IMR-90 (cell line): ENCODE data around the gene PTRHD1. TPM values are rescaled to one million over a fixed set of nuclear protein-coding genes. Genes with fewer than 3 reads are reported as not detected.

Source experiments
- ATAC-seq: fragments of 200-7000 bp; cut with Tn5 transposase; 2 replicates; pipeline ENCODE4 v1.9.1; 2020; ENCODE audit warnings: low read depth, mild to moderate bottlenecking, moderate library complexity
- BruUV-seq: library from RNA; stranded (reverse); fragments of 400-500 nt; replicated peaks from 2 replicates; lab custom pipeline; 2021; lab: Mats Ljungman, UMichigan
- CTCF ChIA-PET: fragments of 300-600 bp; formaldehyde crosslinking; extraction: SDS; loops from one replicate; lab custom pipeline; 2021; ENCODE audit warnings: antibody characterized with exemption; lab: Yijun Ruan, JAX
- POLR2A ChIA-PET: fragments of 300-600 bp; sonication (Branson Sonifier 250); formaldehyde crosslinking; loops from one replicate; lab custom pipeline; 2022; ENCODE audit warnings: antibody characterized with exemption; ENCODE audit not compliant: unreplicated experiment; lab: Charles Lee
- DNase-seq: peaks from one replicate; pipeline ENCODE4 v3.0.0; 2013
- H2AFZ ChIP-seq: replicated peaks from 2 replicates; pipeline ENCODE3; 2013; ENCODE audit warnings: low read length, mild to moderate bottlenecking; ENCODE audit not compliant: poor library complexity
- H2AK5ac ChIP-seq: 2 replicates; pipeline ENCODE4 v1.6.1; 2013; ENCODE audit warnings: low read depth, low read length, inconsistent platforms
- H2AK9ac ChIP-seq: replicated peaks from 2 replicates; pipeline ENCODE3; 2013; ENCODE audit warnings: mild to moderate bottlenecking, low read depth, low read length, moderate library complexity; ENCODE audit not compliant: poor library complexity
- H2BK120ac ChIP-seq: 2 replicates; pipeline ENCODE4 v1.6.1; 2013; ENCODE audit warnings: low read depth, low read length, inconsistent platforms
- H2BK15ac ChIP-seq: 3 replicates; pipeline ENCODE4 v1.6.1; 2013; ENCODE audit warnings: low read depth, low read length, inconsistent platforms
- H2BK20ac ChIP-seq: 2 replicates; pipeline ENCODE4 v1.6.1; 2013; ENCODE audit warnings: low read depth, mild to moderate bottlenecking, inconsistent platforms, low read length, moderate library complexity
- H2BK5ac ChIP-seq: 2 replicates; pipeline ENCODE4 v1.6.1; 2013; ENCODE audit warnings: mild to moderate bottlenecking, low read depth, low read length, inconsistent platforms; ENCODE audit not compliant: poor library complexity, severe bottlenecking
- H3K14ac ChIP-seq: replicated peaks from 2 replicates; pipeline ENCODE4 v1.6.1; 2013; ENCODE audit warnings: low read depth, low read length, inconsistent platforms
- H3K18ac ChIP-seq: 2 replicates; pipeline ENCODE4 v1.6.1; 2013; ENCODE audit warnings: low read depth, low read length, control low read depth
- H3K23ac ChIP-seq: 2 replicates; pipeline ENCODE4 v1.6.1; 2013; ENCODE audit warnings: low read depth, low read length, inconsistent platforms
- H3K27ac ChIP-seq: 2 replicates; pipeline ENCODE4 v1.5.1; 2013; ENCODE audit warnings: mild to moderate bottlenecking, control low read depth, low read length; ENCODE audit not compliant: insufficient read depth
- H3K27me3 ChIP-seq: 2 replicates; pipeline ENCODE4 v1.6.1; 2013; ENCODE audit warnings: low read length; ENCODE audit not compliant: control insufficient read depth, insufficient read depth
- H3K36me3 ChIP-seq: 2 replicates; pipeline ENCODE4 v1.6.1; 2013; ENCODE audit warnings: low read length, mixed read lengths; ENCODE audit not compliant: control insufficient read depth, insufficient read depth
- H3K4ac ChIP-seq: 2 replicates; pipeline ENCODE4 v1.6.1; 2013; ENCODE audit warnings: low read depth, low read length, inconsistent platforms
- H3K4me1 ChIP-seq: 2 replicates; pipeline ENCODE4 v1.6.1; 2013; ENCODE audit warnings: low read length, mixed read lengths; ENCODE audit not compliant: control insufficient read depth, insufficient read depth
- H3K4me2 ChIP-seq: 2 replicates; pipeline ENCODE4 v1.6.1; 2013; ENCODE audit warnings: low read depth, mild to moderate bottlenecking, control low read depth, low read length, moderate library complexity
- H3K4me3 ChIP-seq: 2 replicates; pipeline ENCODE4 v1.5.1; 2013; ENCODE audit warnings: low read depth, mild to moderate bottlenecking, control low read depth, low read length, moderate library complexity; ENCODE audit not compliant: insufficient read depth
- H3K56ac ChIP-seq: 2 replicates; pipeline ENCODE4 v1.6.1; 2013; ENCODE audit warnings: low read length, inconsistent platforms; ENCODE audit not compliant: insufficient read depth; ENCODE audit errors: extremely low read depth
- H3K79me1 ChIP-seq, 2 experiments: 2 replicates each; pipeline ENCODE4 v1.6.1; 2013; ENCODE audit warnings: low read length in 2 of 2, inconsistent platforms in 1 of 2, low read depth in 1 of 2
- H3K9ac ChIP-seq: 2 replicates; pipeline ENCODE4 v1.6.1; 2013; ENCODE audit warnings: low read depth, low read length, control low read depth
- H3K9me1 ChIP-seq: 2 replicates; pipeline ENCODE4 v1.6.1; 2013; ENCODE audit warnings: low read length, inconsistent platforms; ENCODE audit not compliant: insufficient read depth
- H3K9me3 ChIP-seq: 2 replicates; pipeline ENCODE4 v1.6.1; 2013; ENCODE audit warnings: low read length; ENCODE audit not compliant: control insufficient read depth, insufficient read depth
- H4K20me1 ChIP-seq: 2 replicates; pipeline ENCODE4 v1.6.1; 2013; ENCODE audit warnings: low read length, inconsistent platforms; ENCODE audit not compliant: insufficient read depth
- H4K5ac ChIP-seq: 2 replicates; pipeline ENCODE4 v1.6.1; 2013; ENCODE audit warnings: mild to moderate bottlenecking, low read depth, low read length, control low read depth
- H4K8ac ChIP-seq, 2 experiments: 2 replicates each; pipeline ENCODE4 v1.6.1; 2013; ENCODE audit warnings: low read depth in 2 of 2, low read length in 2 of 2, control low read depth in 1 of 2, inconsistent platforms in 1 of 2
- H4K91ac ChIP-seq: 2 replicates; pipeline ENCODE4 v1.6.1; 2013; ENCODE audit warnings: low read depth, low read length, inconsistent platforms; ENCODE audit not compliant: insufficient read depth
- CEBPB ChIP-seq: IDR thresholded peaks from 2 replicates; pipeline ENCODE4 v1.6.1; 2012; ENCODE audit warnings: low read depth, low read length, improper control_type of control experiment
- FOS ChIP-seq: fragments of 150-350 bp; IDR thresholded peaks from 2 replicates; pipeline ENCODE4 v1.6.1; 2016; ENCODE audit warnings: low read depth, low read length
- MAZ ChIP-seq: IDR thresholded peaks from 2 replicates; pipeline ENCODE4 v1.6.1; 2012; ENCODE audit warnings: low read depth, mild to moderate bottlenecking, low read length, improper control_type of control experiment, moderate library complexity, borderline replicate concordance
- POLR2A ChIP-seq: IDR thresholded peaks from 2 replicates; pipeline ENCODE4 v1.6.1; 2012; ENCODE audit warnings: mild to moderate bottlenecking, low read depth, low read length
- RCOR1 ChIP-seq: IDR thresholded peaks from 2 replicates; pipeline ENCODE4 v1.6.1; 2012; ENCODE audit warnings: mild to moderate bottlenecking, low read length, improper control_type of control experiment; ENCODE audit not compliant: insufficient replicate concordance
- RFX5 ChIP-seq: IDR thresholded peaks from 2 replicates; pipeline ENCODE4 v1.8.0; 2012; ENCODE audit warnings: low read depth, mild to moderate bottlenecking, low read length, moderate library complexity
- SMC3 ChIP-seq: fragments of 150-350 bp; IDR thresholded peaks from 2 replicates; pipeline ENCODE4 v1.6.1; 2016; ENCODE audit warnings: low read depth, mild to moderate bottlenecking, antibody characterized with exemption, low read length, moderate library complexity
- WGBS, 2 experiments: methylation state at CpG; one replicate each; pipeline versions ENCODE4 v1.1.5 to v1.1.7; 2013; ENCODE audit warnings: missing lambda C conversion rate in 2 of 2; ENCODE audit not compliant: insufficient read length in 1 of 2; ENCODE audit errors: extremely low coverage in 2 of 2; 5-methylcytosine and 5-hydroxymethylcytosine counted together
- dilution Hi-C: fragments of 300-500 bp; cut with HindIII; formaldehyde crosslinking; loops from one replicate; pipeline ENCODE4 v1.14.3; 2018; ENCODE audit warnings: low sequenced_read_pairs; ENCODE audit not compliant: unreplicated experiment
- in situ Hi-C: fragments of 300-500 bp; cut with MboI; formaldehyde crosslinking; loops from 3 replicates; pipeline ENCODE4 v1.14.3; 2019; ENCODE audit warnings: low sequenced_read_pairs, inconsistent platforms, mixed read lengths
- intact Hi-C: fragments of 100-400 bp; cut with micrococcal nuclease; formaldehyde crosslinking; loops from 2 replicates; pipeline ENCODE4 v1.10.0; 2022
- polyA plus RNA-seq, 3 experiments: library from polyadenylated mRNA; depleted of rRNA; stranded (reverse); fragments of >200 nt; gene quantifications; 2 replicates each; pipeline ENCODE4 v1.2.3, GENCODE V29; 2012; ENCODE audit warnings: low replicate concordance in 1 of 3
- total RNA-seq: library from RNA; depleted of rRNA; stranded (reverse); fragments of >200 nt; gene quantifications from 2 replicates; pipeline ENCODE4 v1.2.3, GENCODE V29; 2012
- TF ChIP-seq, protein P1 (sequence below): fragments of 150-350 bp; IDR thresholded peaks from 2 replicates; pipeline ENCODE4 v1.6.1; 2017; ENCODE audit warnings: mild to moderate bottlenecking, antibody characterized with exemption, low read length, low read depth
- TF ChIP-seq, protein P2 (sequence below): fragments of 150-350 bp; IDR thresholded peaks from 2 replicates; pipeline ENCODE4 v1.6.1; 2016; ENCODE audit warnings: low read depth, mild to moderate bottlenecking, low read length, moderate library complexity, borderline replicate concordance
- TF ChIP-seq, protein P3 (sequence below): conservative IDR thresholded peaks from 2 replicates; pipeline ENCODE4 v1.5.1; 2012; ENCODE audit warnings: mild to moderate bottlenecking, low read depth, low read length, improper control_type of control experiment

PTRHD1 gene
- total and polyA plus RNA-seq, 2 of the 4 experiments (the other 2 are of a cell fraction): 11.7 to 30.9 TPM

DNA sequence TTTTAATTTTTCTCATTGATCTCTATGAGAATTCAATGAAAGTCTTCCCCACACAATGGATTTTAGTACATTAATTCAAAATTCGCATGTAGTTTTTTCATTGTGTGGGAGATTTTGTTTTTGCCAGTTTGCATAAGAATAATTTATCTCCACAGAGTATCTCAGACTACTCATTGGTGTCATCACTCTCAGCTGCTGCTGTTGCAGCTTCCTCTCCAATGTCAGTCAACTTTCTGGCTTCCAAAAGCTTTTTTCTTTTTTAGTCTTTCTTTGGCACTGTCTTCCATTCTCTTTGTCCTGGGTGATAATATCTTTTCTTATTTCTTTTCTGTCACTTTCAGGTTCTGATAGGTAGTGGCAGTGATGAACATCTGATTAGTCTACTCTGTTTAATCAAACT is 50.5 kb downstream of the PTRHD1 start:
- no peaks in the 10 kb centered on the region for H3K27me3 ChIP-seq
- H4K8ac ChIP-seq: no peak overlapping the region
- dilution Hi-C loops: no loop called here
- H3K4me1 ChIP-seq: no peaks in the 10 kb centered on the region
- H3K27ac ChIP-seq: no peak overlapping the region
- in situ Hi-C loops: no loop called here
- H3K4ac ChIP-seq: no peak overlapping the region
- H2BK5ac ChIP-seq: no peak overlapping the region
- H3K9me3 ChIP-seq: no peaks in the 10 kb centered on the region
- ATAC-seq (no peak), DNase-seq (no peak)
- H2BK15ac ChIP-seq: no peak overlapping the region
- H4K20me1 ChIP-seq: no peaks in the 10 kb centered on the region
- no peak overlapping the region for H4K91ac ChIP-seq
- H2BK20ac ChIP-seq: no peak overlapping the region
- no peak overlapping the region for H3K9ac ChIP-seq
- no peak overlapping the region for H3K4me2 ChIP-seq
- H3K4me3 ChIP-seq: no peak overlapping the region
- no peak overlapping the region for H2BK120ac ChIP-seq
- H3K18ac ChIP-seq: no peak overlapping the region
- TF ChIP-seq, protein P1, sequence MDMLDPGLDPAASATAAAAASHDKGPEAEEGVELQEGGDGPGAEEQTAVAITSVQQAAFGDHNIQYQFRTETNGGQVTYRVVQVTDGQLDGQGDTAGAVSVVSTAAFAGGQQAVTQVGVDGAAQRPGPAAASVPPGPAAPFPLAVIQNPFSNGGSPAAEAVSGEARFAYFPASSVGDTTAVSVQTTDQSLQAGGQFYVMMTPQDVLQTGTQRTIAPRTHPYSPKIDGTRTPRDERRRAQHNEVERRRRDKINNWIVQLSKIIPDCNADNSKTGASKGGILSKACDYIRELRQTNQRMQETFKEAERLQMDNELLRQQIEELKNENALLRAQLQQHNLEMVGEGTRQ: no peak
- TF ChIP-seq CEBPB (no peak), RCOR1 (no peak), SMC3 (no peak), POLR2A (no peak), FOS (no peak), RFX5 (no peak), MAZ (no peak)
- TF ChIP-seq, protein P2, sequence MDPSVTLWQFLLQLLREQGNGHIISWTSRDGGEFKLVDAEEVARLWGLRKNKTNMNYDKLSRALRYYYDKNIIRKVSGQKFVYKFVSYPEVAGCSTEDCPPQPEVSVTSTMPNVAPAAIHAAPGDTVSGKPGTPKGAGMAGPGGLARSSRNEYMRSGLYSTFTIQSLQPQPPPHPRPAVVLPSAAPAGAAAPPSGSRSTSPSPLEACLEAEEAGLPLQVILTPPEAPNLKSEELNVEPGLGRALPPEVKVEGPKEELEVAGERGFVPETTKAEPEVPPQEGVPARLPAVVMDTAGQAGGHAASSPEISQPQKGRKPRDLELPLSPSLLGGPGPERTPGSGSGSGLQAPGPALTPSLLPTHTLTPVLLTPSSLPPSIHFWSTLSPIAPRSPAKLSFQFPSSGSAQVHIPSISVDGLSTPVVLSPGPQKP: no peak
- TF ChIP-seq, protein P3, sequence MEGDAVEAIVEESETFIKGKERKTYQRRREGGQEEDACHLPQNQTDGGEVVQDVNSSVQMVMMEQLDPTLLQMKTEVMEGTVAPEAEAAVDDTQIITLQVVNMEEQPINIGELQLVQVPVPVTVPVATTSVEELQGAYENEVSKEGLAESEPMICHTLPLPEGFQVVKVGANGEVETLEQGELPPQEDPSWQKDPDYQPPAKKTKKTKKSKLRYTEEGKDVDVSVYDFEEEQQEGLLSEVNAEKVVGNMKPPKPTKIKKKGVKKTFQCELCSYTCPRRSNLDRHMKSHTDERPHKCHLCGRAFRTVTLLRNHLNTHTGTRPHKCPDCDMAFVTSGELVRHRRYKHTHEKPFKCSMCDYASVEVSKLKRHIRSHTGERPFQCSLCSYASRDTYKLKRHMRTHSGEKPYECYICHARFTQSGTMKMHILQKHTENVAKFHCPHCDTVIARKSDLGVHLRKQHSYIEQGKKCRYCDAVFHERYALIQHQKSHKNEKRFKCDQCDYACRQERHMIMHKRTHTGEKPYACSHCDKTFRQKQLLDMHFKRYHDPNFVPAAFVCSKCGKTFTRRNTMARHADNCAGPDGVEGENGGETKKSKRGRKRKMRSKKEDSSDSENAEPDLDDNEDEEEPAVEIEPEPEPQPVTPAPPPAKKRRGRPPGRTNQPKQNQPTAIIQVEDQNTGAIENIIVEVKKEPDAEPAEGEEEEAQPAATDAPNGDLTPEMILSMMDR: no peak
- CTCF ChIA-PET: no interaction called here
- intact Hi-C loops: no loop called here
- no TSS peak for BruUV-seq
- peaks cover 6% of the 10 kb centered on the region for H3K36me3 ChIP-seq
- H3K9me1 ChIP-seq: peaks cover 3% of the 10 kb centered on the region
- no peak overlapping the region for H2AK9ac ChIP-seq
- POLR2A ChIA-PET: no interaction called here
- H2AK5ac ChIP-seq: no peak overlapping the region
- no peak overlapping the region for H4K5ac ChIP-seq
- no peak overlapping the region for H2AFZ ChIP-seq
- no peaks in the 10 kb centered on the region for H3K79me1 ChIP-seq
- H3K23ac ChIP-seq: no peak overlapping the region
- no peak overlapping the region for H3K56ac ChIP-seq
- no peak overlapping the region for H3K14ac ChIP-seq
- WGBS, 2 experiments: no CpG with 5 or more reads among the region's 1 CpG
